Measurements from ENCODE around the gene BANP.

BANP gene

DNA sequence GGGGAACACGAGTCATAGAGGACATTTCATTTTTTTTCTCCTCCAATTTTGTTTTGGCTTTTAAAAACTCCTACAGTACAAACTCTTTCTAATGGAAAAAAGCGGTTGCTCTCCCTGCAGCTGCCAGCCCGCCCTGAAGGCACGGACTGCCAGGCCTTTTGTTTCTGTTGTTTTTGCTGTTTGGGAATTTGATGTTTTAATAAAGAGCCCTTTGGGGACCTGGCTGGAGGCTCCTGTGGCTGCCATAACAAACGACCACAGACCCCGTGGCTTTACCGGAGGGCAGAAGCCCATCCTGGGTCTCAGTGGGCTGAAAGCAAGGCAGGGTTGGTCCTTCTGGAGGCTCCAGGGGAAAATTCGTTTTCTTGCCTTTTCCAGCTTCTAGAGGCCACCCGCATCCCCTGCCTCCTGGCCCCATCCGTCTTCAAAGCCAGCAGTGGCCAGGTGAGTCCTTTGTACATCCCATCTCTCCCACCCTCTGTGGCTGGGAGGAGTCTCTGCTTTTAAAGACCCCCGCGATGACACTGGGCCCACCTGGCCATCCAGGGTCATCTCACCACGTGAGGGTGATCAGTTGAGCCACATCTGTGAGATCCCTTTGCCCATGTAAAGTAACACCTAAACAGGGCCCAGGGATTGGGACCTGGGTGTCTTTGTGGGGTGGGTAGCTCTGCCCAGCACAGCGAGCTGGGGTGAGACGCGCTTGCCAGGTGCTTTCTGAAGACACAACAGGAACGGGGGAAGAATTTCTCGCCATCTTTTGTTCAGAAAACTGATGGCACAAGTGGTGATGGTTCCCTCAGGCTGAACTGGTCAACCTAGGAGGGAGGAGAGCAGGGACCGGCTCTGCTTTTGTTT is 113.9 kb downstream of the BANP start:
- H3K27ac ChIP-seq (ENCODE audit: insufficient read depth, low read depth, low read length, poor library complexity, severe bottlenecking), result no peak overlapping the region
- 85 to 91% methylated on average over 19 of the region's 19 CpGs for WGBS, 2 experiments
- no peaks in the 10 kb centered on the region for H3K27me3 ChIP-seq (ENCODE audit: control insufficient read depth, insufficient read depth, low read length, poor library complexity, severe bottlenecking)
- no peaks in the 10 kb centered on the region for H3K9me3 ChIP-seq (ENCODE audit: control insufficient read depth, low read length)
- H3K36me3 ChIP-seq (ENCODE audit: control insufficient read depth, insufficient read depth, low read length), result peaks cover 3% of the 10 kb centered on the region
- peaks cover 6% of the 10 kb centered on the region for H3K4me1 ChIP-seq (ENCODE audit: control insufficient read depth, insufficient read depth, low read length)
- H3K4me3 ChIP-seq (ENCODE audit: insufficient read depth, low read depth, low read length), result no peak overlapping the region

DNA sequence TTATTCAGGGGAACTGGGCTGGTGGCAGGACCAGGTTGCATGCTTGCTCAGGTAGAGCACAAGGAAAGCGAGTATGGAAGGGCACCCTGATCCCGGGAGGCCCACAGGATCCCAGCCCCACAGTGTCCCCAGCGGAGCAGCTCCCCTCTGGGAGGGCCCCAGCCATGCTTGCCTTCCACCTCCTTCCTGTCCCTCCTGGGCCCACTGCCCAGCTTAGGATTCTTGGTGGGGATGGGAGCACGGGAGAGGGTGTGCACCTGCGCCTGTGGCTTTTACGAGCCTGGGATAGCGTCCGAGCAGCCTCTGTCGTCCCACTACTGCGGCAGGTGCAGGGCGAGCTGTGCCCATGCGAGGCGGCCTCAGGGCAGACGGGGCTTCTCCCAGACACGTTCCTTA is 114.5 kb downstream of the BANP start:
- H3K36me3 ChIP-seq (ENCODE audit: control insufficient read depth, insufficient read depth, low read length), result peaks cover 7% of the 10 kb centered on the region
- no peaks in the 10 kb centered on the region for H3K9me3 ChIP-seq (ENCODE audit: control insufficient read depth, low read length)
- H3K4me1 ChIP-seq (ENCODE audit: control insufficient read depth, insufficient read depth, low read length), result peaks cover 6% of the 10 kb centered on the region
- no peak overlapping the region for H3K27ac ChIP-seq (ENCODE audit: insufficient read depth, low read depth, low read length, poor library complexity, severe bottlenecking)
- no peak overlapping the region for H3K4me3 ChIP-seq (ENCODE audit: insufficient read depth, low read depth, low read length)
- 95% methylated on average over 15 of the region's 15 CpGs for WGBS, 2 experiments
- no peaks in the 10 kb centered on the region for H3K27me3 ChIP-seq (ENCODE audit: control insufficient read depth, insufficient read depth, low read length, poor library complexity, severe bottlenecking)

DNA sequence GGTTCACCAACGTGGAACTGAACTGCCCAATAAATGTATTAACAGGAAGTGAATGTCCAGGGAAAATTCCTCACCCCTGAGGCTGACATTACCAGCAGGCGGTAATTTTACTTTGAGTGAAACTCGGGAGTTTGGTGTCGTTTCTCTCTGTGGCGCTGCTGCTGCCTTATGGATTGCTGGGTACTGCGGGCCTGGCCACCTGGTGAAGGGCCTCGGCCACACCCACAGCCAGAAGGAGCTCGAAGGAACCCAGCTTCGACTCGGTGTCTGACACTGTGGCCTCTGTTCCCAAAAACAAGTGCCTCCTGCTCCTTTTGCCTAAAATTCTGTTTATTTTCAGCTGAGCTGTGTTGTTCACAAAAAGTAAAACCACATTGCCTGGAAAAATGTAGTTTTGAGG is 115.0 kb downstream of the BANP start:
- no peaks in the 10 kb centered on the region for H3K9me3 ChIP-seq (ENCODE audit: control insufficient read depth, low read length)
- peaks cover 7% of the 10 kb centered on the region for H3K36me3 ChIP-seq (ENCODE audit: control insufficient read depth, insufficient read depth, low read length)
- H3K4me3 ChIP-seq (ENCODE audit: insufficient read depth, low read depth, low read length), result no peak overlapping the region
- H3K27me3 ChIP-seq (ENCODE audit: control insufficient read depth, insufficient read depth, low read length, poor library complexity, severe bottlenecking), result no peaks in the 10 kb centered on the region
- no peak overlapping the region for H3K27ac ChIP-seq (ENCODE audit: insufficient read depth, low read depth, low read length, poor library complexity, severe bottlenecking)
- WGBS, 2 experiments, result 89 to 92% methylated on average over 10 of the region's 10 CpGs
- H3K4me1 ChIP-seq (ENCODE audit: control insufficient read depth, insufficient read depth, low read length), result peaks cover 6% of the 10 kb centered on the region

DNA sequence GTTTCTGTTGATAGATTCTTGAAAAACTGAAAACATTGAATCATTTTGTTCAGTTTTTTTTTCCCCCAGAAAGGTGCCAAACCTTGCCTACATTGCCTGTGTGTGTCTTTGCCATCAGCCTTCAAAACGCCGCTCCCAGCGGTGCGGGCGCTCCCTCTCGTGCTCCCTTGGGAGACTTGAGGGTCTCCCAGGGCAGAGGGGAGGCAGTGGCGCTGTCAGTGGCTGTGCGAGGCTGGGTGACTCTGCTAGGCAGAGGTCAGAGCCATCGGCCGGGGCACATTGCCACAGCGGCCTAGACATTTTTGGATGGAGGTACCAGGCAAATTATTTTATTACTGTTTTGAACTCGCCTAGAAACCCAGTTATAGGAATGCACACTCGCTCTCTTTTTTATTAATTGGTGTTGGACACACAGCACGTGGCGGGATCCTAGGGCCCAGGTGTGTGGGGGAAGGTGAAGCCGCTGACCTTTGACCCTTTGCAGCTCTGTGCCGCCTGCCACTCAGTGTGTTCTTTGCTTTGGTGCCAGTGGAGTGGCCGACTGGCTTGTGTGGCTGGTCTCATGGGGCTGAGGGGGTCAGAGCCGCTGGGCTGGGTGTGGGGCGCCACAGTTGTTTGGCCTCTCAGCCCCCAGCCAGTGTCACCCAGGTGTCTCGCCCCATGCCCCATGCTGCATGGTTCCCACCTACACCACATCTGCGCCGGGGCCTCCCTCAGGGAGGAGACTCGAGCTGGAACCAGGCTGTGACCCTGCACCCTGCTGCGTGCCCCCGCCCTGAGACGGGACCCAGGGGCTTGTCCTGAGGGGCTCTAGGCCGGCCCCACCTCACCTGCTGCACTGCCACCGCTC is 115.7 kb downstream of the BANP start:
- Histone ChIP-seq H3K4me3 (ENCODE audit: insufficient read depth, low read depth, low read length) (no peak overlapping the region), H3K9me3 (ENCODE audit: control insufficient read depth, low read length) (no peaks in the 10 kb centered on the region), H3K27ac (ENCODE audit: insufficient read depth, low read depth, low read length, poor library complexity, severe bottlenecking) (no peak overlapping the region), H3K27me3 (ENCODE audit: control insufficient read depth, insufficient read depth, low read length, poor library complexity, severe bottlenecking) (no peaks in the 10 kb centered on the region), H3K36me3 (ENCODE audit: control insufficient read depth, insufficient read depth, low read length) (peaks cover 7% of the 10 kb centered on the region), H3K4me1 (ENCODE audit: control insufficient read depth, insufficient read depth, low read length) (peaks cover 6% of the 10 kb centered on the region)
- WGBS, 2 experiments, result 95 to 96% methylated on average over 29 of the region's 29 CpGs

DNA sequence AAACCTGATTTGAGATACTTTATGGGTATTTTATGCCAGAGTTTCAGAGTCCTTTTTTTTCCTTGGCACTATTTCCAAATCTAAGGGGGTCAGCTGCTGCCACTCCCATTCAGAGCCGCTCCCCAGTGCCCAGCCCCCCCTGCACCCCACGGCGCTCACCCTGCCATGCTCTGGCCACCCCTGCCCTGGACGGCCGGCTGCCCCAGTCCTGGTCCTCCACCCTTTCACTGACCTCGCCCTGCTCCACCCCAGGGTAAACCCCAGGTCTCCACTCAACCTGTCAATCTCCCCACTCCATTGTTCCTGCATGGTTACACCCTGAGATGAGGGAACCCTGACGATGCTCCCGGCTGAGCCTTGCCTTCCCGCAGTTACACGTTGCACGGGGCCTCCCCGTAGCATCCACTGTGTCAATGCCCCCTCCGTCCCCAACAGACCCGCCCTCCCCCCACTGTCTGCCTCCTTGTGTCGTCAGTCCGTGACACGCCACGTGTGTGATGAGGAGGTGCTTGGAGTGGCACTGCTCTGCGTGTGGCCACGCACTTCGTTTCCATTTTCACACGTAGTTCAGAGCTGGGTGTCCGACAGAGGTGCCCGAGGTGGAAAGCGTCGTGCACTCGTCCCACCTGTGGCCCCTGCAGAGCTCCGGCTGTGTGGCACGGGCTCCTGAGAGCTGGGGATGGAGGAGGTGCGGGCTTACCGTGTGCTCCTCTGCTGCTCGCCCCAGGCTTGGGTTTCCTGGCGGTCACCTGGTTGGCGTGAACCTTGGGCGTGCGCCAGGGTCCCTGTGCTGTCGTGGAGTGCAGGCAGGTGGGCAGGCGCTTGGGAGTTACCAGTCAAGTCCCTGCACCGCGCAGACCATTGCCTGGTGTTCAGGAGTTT is 116.5 kb downstream of the BANP start:
- 92 to 93% methylated on average over 40 of the region's 40 CpGs for WGBS, 2 experiments
- Histone ChIP-seq H3K27ac (ENCODE audit: insufficient read depth, low read depth, low read length, poor library complexity, severe bottlenecking) (no peak overlapping the region), H3K4me1 (ENCODE audit: control insufficient read depth, insufficient read depth, low read length) (peaks cover 6% of the 10 kb centered on the region), H3K36me3 (ENCODE audit: control insufficient read depth, insufficient read depth, low read length) (peaks cover 7% of the 10 kb centered on the region), H3K9me3 (ENCODE audit: control insufficient read depth, low read length) (no peaks in the 10 kb centered on the region), H3K4me3 (ENCODE audit: insufficient read depth, low read depth, low read length) (no peak overlapping the region), H3K27me3 (ENCODE audit: control insufficient read depth, insufficient read depth, low read length, poor library complexity, severe bottlenecking) (no peaks in the 10 kb centered on the region)

DNA sequence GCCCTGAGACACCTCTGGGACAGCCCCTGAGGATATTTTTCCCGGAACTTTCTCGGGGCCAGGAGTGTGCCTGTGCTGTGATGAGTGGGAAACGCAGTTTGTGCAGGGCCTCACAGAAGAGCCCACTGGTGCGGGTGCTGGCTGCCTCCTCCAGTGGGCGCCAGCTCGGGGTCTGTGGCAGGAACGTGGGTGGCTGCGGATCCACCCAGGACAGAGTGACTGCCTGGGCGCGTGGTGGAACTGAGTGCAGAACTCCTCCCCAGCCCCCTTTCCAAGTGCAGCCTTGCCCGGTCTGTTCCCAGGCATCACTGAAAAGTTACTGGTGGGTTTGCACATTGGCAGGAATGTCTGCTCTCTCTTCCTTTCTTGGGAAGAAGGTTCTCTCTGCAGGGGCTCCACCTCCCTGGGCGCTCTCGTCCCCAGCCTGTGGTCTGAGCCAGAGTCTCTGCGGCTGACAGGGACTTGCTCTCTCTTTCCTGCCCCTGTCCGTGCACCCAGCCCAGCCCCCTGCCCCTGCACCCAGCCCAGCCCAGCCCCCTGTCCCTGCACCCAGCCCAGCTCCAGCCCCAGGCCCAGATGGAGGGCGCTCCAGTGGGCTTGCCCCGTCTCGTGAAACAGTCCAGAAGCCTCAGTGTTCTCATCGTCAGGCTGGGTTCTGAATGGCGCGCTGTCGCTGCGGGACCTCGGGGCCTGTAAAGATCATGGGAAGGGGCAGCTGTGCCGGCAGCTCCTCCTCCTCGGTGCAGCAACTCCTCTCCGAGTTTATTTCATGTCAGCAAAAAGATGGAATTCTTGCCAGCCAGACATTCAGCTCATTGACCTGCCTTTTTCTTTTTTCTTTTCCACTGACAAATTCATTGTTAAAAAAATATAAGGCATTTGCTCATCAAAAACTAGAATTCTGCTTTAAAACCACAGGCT is 117.5 kb downstream of the BANP start:
- no peaks in the 10 kb centered on the region for H3K27me3 ChIP-seq (ENCODE audit: control insufficient read depth, insufficient read depth, low read length, poor library complexity, severe bottlenecking)
- H3K27ac ChIP-seq (ENCODE audit: insufficient read depth, low read depth, low read length, poor library complexity, severe bottlenecking), result no peak overlapping the region
- 91% methylated on average over 27 of the region's 27 CpGs for WGBS, 2 experiments

DNA sequence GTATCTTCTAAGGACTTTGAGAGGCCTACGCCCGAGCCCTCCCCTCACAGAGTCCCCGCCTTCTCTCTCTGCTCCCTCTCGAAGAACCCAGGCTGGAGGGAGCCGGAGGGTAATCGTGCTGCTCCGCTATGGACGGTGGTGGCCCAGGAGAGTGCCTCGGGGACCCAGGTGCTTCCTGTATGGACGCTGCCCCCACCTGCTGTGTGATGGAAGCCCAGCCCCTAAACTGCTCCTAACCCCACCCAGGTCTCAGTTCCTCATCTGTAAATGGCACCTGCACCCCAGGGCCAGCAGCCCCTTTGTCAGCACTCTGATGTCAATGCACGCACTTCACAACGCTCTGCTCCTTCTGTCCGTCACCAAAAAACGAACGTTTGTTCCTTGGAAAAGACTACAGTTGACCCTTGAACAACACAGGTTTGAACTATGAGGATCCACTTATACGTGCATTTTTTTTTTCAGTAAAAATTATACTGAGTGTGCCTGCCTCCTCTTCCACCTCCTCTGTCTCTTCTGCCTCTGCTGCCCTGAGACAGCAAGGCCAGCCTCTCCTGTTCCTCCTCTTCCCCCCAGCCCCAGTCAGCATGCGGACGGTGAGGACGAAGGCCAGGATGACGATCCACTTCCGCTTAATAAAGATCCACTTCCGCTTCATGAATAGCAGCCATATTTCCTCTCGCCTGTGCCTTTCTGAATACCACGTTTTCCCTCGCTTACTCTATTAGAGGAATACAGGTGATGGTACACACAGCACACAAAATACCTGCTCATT is 118.3 kb downstream of the BANP start:
- no peak overlapping the region for H3K27ac ChIP-seq (ENCODE audit: insufficient read depth, low read depth, low read length, poor library complexity, severe bottlenecking)
- 93 to 94% methylated on average over 25 of the region's 25 CpGs for WGBS, 2 experiments
- peaks cover 7% of the 10 kb centered on the region for H3K36me3 ChIP-seq (ENCODE audit: control insufficient read depth, insufficient read depth, low read length)
- peaks cover 6% of the 10 kb centered on the region for H3K4me1 ChIP-seq (ENCODE audit: control insufficient read depth, insufficient read depth, low read length)
- no peak overlapping the region for H3K4me3 ChIP-seq (ENCODE audit: insufficient read depth, low read depth, low read length)
- no peaks in the 10 kb centered on the region for H3K9me3 ChIP-seq (ENCODE audit: control insufficient read depth, low read length)
- H3K27me3 ChIP-seq (ENCODE audit: control insufficient read depth, insufficient read depth, low read length, poor library complexity, severe bottlenecking), result no peaks in the 10 kb centered on the region

More for the DNA sequence above, 117.5 kb downstream of the BANP start:
- H3K4me3 ChIP-seq (ENCODE audit: insufficient read depth, low read depth, low read length), result no peak overlapping the region
- peaks cover 6% of the 10 kb centered on the region for H3K4me1 ChIP-seq (ENCODE audit: control insufficient read depth, insufficient read depth, low read length)
- peaks cover 7% of the 10 kb centered on the region for H3K36me3 ChIP-seq (ENCODE audit: control insufficient read depth, insufficient read depth, low read length)
- no peaks in the 10 kb centered on the region for H3K9me3 ChIP-seq (ENCODE audit: control insufficient read depth, low read length)

DNA sequence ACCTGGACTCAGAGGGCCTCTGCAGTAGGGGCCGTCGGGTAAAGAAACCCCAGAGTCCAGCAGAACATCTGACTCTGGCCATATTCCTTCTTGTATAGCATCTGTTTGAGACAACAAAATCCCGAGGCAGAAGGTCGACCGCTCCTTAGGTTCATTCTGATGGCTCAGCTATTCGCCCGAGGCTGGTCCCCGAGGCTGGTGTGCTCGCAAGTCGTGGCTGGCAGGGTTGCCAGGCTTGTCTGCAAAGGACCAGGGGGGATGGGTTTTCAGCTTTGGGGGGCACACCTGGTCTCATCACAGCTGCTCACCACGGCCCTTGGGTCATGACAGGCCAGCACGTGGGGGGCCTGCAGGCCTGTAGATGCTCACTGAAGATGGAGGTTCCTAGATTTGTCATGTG is 119.1 kb downstream of the BANP start:
- 91% methylated on average over 12 of the region's 12 CpGs for WGBS, 2 experiments
- Histone ChIP-seq H3K9me3 (ENCODE audit: control insufficient read depth, low read length) (no peaks in the 10 kb centered on the region), H3K36me3 (ENCODE audit: control insufficient read depth, insufficient read depth, low read length) (peaks cover 7% of the 10 kb centered on the region), H3K27ac (ENCODE audit: insufficient read depth, low read depth, low read length, poor library complexity, severe bottlenecking) (no peak overlapping the region), H3K4me3 (ENCODE audit: insufficient read depth, low read depth, low read length) (no peak overlapping the region), H3K4me1 (ENCODE audit: control insufficient read depth, insufficient read depth, low read length) (peaks cover 6% of the 10 kb centered on the region), H3K27me3 (ENCODE audit: control insufficient read depth, insufficient read depth, low read length, poor library complexity, severe bottlenecking) (no peaks in the 10 kb centered on the region)
